ENCODE results near the gene ALCAM.
"Not testable (repeated sequence)": the region's sequence is repeated elsewhere in the genome, so short reads cannot be mapped to it uniquely, and the experiment has no call there.

Gene ALCAM

DNA sequence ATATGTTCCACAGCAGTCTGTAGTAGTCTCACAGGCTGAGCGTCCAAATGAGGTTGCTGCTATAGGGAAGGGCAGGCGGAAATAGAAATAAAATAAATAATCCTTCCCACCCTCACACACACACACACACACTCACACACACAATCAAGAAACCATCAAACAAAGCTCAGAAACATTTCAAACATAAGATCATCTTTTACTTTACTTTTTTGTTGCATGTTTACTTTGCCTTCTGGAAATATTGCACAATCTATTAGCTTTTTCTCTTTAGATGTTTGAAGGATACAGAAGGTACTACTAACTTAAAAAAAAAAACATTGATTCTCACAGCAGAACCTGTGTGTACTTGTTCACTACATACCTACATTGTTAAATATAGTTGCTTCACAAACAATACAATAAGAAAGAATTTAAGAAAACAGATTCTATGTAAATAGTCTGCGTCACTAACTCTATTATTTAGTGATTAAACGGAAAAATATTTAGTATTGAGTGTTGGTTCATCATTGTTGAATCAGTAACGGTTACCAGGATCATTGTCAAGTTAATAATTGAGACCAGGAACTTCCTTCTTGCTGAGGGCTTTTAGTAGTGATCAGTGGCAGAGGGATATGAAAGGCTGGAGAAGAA is 20.5 kb downstream of the ALCAM start:
- DNase-seq (ENCODE audit: low read depth): no peak
- no peak overlapping the region for H3K4me3 ChIP-seq (ENCODE audit: low read length)
- TF ChIP-seq CTCF (conservative IDR thresholded peaks at IDR 0.05; ENCODE audit: low read depth, low read length): no peak

- no peak for TF ChIP-seq CTCF (conservative IDR thresholded peaks at IDR 0.05; ENCODE audit: low read depth, low read length)
- DNase-seq (ENCODE audit: low read depth): no peak
- no peak overlapping the region for H3K4me3 ChIP-seq (ENCODE audit: low read length)
Observed at GRCh38 chr3:105388176-105388575, 21.5 kb downstream of the ALCAM start.

DNA sequence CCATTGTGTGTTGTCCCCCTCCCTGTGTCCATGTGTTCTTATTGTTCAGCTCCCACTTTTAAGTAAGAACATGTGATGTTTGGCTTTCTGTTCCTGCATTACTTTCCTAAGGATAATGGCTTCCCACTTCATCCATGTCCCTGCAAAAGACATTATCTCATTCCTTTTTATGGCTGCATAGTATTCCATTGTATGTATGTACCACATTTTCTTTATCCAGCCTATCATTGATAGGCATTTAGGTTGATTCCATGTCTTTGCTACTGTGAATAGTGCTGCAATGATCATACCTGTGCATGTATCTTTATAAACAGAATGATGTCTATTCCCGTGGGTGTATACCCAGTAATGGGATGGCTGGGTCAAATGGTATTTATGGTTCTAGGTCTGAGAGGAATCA is 23.1 kb downstream of the ALCAM start:
- not testable (repeated sequence) for DNase-seq (ENCODE audit: low read depth)

GRCh38 chr3:105392598-105392997 is 25.9 kb downstream of the ALCAM start:
- not testable (repeated sequence) for DNase-seq (ENCODE audit: low read depth)

More for the DNA sequence above, 23.1 kb downstream of the ALCAM start:
- not testable (repeated sequence) for H3K4me3 ChIP-seq (ENCODE audit: low read length)

GRCh38 chr3:105394177-105394576 is 27.5 kb downstream of the ALCAM start:
- no peak for TF ChIP-seq CTCF (conservative IDR thresholded peaks at IDR 0.05; ENCODE audit: low read depth, low read length)
- no peak overlapping the region for H3K4me3 ChIP-seq (ENCODE audit: low read length)
- peak; percentile 60 for DNase-seq (ENCODE audit: low read depth)

More at GRCh38 chr3:105392598-105392997, 25.9 kb downstream of the ALCAM start:
- not testable (repeated sequence) for H3K4me3 ChIP-seq (ENCODE audit: low read length)

DNA sequence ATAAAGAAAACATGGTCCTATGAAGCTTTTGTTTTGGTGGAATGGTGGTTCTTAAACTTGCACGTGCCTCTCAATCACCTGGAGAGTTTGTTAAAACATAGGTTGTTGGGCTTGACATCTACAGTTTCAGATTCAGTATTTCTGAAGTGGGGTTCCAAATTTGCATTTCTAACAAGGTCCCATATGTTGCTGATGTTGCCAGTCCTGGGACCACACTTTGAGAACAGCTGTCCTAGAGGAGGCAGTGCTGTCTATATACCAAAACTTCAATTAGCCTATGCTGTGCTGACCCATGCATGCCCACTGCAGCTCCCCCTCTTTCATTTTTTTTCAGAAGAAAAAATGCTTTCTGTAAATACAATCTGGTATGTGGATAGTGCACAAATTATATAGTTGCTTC is 31.3 kb downstream of the ALCAM start:
- DNase-seq (ENCODE audit: low read depth): no peak
- H3K4me3 ChIP-seq (ENCODE audit: low read length): no peak overlapping the region
- TF ChIP-seq CTCF (conservative IDR thresholded peaks at IDR 0.05; ENCODE audit: low read depth, low read length): no peak

- TF ChIP-seq CTCF (conservative IDR thresholded peaks at IDR 0.05; ENCODE audit: low read depth, low read length): no peak
- H3K4me3 ChIP-seq (ENCODE audit: low read length): no peak overlapping the region
- DNase-seq (ENCODE audit: low read depth): no peak
Observed at GRCh38 chr3:105398437-105398836, 31.7 kb downstream of the ALCAM start.

DNA sequence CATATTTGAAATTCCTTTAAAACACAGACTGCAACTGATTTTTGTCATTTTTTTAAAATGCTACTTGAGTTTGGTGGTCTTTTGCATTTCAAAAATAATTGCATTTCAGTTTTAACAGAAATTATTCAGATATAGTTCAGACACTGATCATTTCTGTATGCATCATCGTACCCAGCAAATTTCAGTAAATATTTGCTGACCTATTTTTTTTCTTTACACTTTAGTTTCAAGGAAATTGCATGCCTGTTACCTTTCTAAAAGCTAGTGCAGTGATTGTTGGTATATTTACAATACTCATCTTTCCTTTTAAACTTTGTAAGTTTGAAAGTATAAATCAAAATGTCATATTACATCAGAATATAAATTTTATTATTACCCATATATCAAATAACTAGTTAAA is 32.4 kb downstream of the ALCAM start:
- TF ChIP-seq CTCF (conservative IDR thresholded peaks at IDR 0.05; ENCODE audit: low read depth, low read length): no peak
- H3K4me3 ChIP-seq (ENCODE audit: low read length): no peak overlapping the region
- no peak for DNase-seq (ENCODE audit: low read depth)

Data from retinal pigment epithelial cell (primary cell).